ENCODE results near the gene BAHD1. TPM values are rescaled to one million over a fixed set of nuclear protein-coding genes. Genes with fewer than 3 reads are reported as not detected.

Gene BAHD1
- total RNA-seq, 4 donors from 2014 or later, result 12.3 to 25.5 (median 16.2) TPM

DNA sequence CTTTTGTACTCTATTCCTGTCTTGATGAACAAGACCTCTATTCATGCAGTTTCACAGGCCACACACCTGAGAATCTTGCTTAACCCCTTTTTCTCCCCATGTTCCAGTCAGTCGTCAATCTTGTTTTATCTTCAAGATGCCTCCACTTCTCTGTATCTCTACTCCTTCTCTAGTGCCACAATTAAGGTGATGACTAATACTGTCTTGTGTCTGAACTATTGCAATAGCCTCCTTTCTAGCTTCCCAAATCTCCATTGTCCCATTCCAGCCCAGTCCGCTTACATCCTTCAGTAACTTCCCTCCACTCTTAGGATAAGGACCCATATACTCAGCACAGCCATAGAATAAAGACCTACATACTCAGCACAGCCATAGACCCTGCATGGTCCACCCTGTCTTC is 54.8 kb downstream of the BAHD1 start:
- Histone ChIP-seq H3K27me3 (peaks cover 0 to 13% of the 10 kb centered on the region in 2 donors), H3K4me3 (no peak overlapping the region), H3K9me3 (no peaks in the 10 kb centered on the region), H3K4me1 (no peaks in the 10 kb centered on the region), H3K27ac (no peak overlapping the region), H3K36me3 (no peaks in the 10 kb centered on the region)
- TF ChIP-seq EP300 (IDR thresholded peaks at IDR 0.05) (no peak), POLR2A (IDR thresholded peaks at IDR 0.05) (no peak)
- TF ChIP-seq, protein P1, sequence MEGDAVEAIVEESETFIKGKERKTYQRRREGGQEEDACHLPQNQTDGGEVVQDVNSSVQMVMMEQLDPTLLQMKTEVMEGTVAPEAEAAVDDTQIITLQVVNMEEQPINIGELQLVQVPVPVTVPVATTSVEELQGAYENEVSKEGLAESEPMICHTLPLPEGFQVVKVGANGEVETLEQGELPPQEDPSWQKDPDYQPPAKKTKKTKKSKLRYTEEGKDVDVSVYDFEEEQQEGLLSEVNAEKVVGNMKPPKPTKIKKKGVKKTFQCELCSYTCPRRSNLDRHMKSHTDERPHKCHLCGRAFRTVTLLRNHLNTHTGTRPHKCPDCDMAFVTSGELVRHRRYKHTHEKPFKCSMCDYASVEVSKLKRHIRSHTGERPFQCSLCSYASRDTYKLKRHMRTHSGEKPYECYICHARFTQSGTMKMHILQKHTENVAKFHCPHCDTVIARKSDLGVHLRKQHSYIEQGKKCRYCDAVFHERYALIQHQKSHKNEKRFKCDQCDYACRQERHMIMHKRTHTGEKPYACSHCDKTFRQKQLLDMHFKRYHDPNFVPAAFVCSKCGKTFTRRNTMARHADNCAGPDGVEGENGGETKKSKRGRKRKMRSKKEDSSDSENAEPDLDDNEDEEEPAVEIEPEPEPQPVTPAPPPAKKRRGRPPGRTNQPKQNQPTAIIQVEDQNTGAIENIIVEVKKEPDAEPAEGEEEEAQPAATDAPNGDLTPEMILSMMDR (IDR thresholded peaks at IDR 0.05), result no peak
- 88 to 92% methylated on average over 2 of the region's 2 CpGs for WGBS, 2 donors
- no peak for DNase-seq (ENCODE audit: low spot score in 2 of 2)

DNA sequence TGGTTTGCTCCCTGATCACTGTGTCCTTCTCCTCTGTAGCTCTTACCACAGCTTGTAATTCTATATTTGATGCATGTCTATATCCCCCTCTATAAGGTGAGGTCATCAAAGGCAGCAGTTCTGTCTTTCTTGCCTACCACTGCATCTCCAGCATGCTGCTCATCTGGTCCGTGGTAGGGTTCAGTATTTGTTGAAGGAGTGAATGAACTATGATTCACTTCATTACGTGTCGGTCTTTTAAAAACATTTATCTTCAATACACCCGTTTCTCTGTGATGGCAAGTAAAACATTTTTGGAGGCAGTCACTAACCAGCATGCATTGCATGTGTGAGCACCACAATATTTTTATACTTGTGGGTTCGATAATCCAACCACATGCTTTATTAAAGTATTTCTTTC is 57.7 kb downstream of the BAHD1 start:
- TF ChIP-seq EP300 (IDR thresholded peaks at IDR 0.05) (no peak), POLR2A (IDR thresholded peaks at IDR 0.05) (no peak)
- TF ChIP-seq, protein P1 (IDR thresholded peaks at IDR 0.05), result no peak
- 59 to 76% methylated on average over 5 of the region's 5 CpGs for WGBS, 2 donors
- no peak for DNase-seq (ENCODE audit: low spot score in 2 of 2)
- Histone ChIP-seq H3K4me3 (no peak overlapping the region), H3K9me3 (no peaks in the 10 kb centered on the region), H3K27ac (no peak overlapping the region), H3K36me3 (no peaks in the 10 kb centered on the region), H3K4me1 (no peaks in the 10 kb centered on the region), H3K27me3 (peaks cover 0 to 13% of the 10 kb centered on the region in 2 donors)

DNA sequence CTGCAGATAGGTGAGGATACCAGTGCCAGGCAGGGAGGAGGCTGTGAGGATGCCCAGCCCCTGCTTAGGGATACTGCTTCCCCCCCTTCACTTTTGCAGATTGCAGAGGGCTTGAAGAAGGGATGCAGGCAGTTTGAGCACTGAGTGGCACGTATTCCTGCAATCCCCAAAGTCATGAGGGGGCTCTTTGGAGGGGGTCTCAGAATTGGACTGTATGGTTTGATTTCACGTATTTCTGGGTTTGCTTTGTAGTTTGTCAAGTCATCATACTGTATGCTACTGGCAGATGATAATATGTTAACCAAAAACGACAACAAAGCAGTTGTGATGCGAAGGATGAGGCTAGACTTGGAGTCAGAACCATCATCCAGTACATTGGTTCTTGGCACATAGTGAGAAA is 58.1 kb downstream of the BAHD1 start:
- peaks cover 0 to 13% of the 10 kb centered on the region in 2 donors for H3K27me3 ChIP-seq
- DNase-seq (ENCODE audit: low spot score in 2 of 2), result no peak
- H3K9me3 ChIP-seq, result no peaks in the 10 kb centered on the region
- no peaks in the 10 kb centered on the region for H3K4me1 ChIP-seq
- 80 to 83% methylated on average over 4 of the region's 4 CpGs for WGBS, 2 donors
- no peak overlapping the region for H3K27ac ChIP-seq
- TF ChIP-seq, protein P1 (IDR thresholded peaks at IDR 0.05), result no peak
- TF ChIP-seq EP300 (IDR thresholded peaks at IDR 0.05), result no peak
- TF ChIP-seq POLR2A (IDR thresholded peaks at IDR 0.05), result no peak
- no peaks in the 10 kb centered on the region for H3K36me3 ChIP-seq
- no peak overlapping the region for H3K4me3 ChIP-seq

DNA sequence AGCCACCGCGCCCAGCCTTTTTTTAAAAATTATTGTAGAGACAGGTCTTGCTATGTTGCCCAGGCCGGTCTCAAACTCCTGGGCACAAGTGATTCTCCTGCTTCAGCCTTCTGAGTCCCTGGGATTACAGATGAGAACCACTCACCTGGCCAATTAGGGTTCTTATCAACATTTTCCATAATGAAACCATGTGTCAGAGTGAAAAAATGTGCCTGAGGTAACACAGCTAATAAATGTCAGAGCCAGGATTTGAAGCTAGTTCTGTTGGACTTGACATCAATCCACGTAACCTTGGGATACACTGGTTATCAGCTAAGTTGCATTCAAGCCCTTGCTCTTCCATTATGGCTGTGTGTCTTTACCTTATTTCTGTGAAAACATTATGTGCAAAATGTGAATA is 59.2 kb downstream of the BAHD1 start:
- Histone ChIP-seq H3K9me3 (no peaks in the 10 kb centered on the region), H3K27ac (no peak overlapping the region), H3K4me3 (no peak overlapping the region), H3K27me3 (peaks cover 0 to 13% of the 10 kb centered on the region in 2 donors), H3K36me3 (no peaks in the 10 kb centered on the region), H3K4me1 (no peaks in the 10 kb centered on the region)
- no peak for DNase-seq (ENCODE audit: low spot score in 2 of 2)
- TF ChIP-seq, protein P1 (IDR thresholded peaks at IDR 0.05), result no peak
- TF ChIP-seq EP300 (IDR thresholded peaks at IDR 0.05), result no peak
- TF ChIP-seq POLR2A (IDR thresholded peaks at IDR 0.05), result no peak
- 69 to 80% methylated on average over 4 of the region's 4 CpGs for WGBS, 2 donors

DNA sequence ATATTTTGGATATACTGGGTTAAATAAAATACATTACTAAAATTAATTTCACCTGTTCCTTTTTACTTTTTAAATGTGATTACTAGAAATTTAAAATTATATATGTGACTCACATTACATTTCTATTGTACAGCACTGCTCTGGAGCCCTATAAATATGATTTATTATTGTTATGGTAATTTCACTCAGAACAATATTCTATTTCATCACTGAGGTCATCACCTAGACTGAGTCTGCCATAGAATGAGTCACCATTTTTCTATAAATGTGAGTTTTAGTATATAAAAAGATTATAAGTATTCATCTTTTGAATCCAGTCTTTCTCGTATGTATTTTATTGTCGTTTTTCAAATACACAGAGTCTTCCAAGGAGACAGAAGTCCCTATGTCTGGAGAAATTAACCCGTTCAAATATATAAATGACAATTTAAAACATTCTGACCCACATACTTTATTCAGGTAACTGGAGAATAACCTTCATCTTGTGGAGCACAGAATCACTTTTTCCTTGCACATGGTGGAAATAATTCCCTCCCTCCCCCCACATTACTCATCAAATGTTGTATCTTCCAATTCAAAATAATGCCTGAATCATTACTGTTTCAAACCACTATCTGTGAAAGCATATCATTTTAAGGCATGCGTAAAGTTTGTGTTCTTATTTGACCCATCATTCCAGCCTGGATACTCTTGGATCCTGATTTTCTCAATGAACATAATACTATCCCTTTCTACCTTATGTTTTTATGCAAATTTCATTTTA is 60.0 kb downstream of the BAHD1 start:
- no peaks in the 10 kb centered on the region for H3K36me3 ChIP-seq
- H3K9me3 ChIP-seq, result no peaks in the 10 kb centered on the region
- no peaks in the 10 kb centered on the region for H3K4me1 ChIP-seq
- H3K4me3 ChIP-seq, result no peak overlapping the region
- no peak for DNase-seq (ENCODE audit: low spot score in 2 of 2)
- no peak overlapping the region for H3K27ac ChIP-seq
- H3K27me3 ChIP-seq, result peaks cover 0 to 13% of the 10 kb centered on the region in 2 donors
- TF ChIP-seq POLR2A (IDR thresholded peaks at IDR 0.05), result no peak
- TF ChIP-seq EP300 (IDR thresholded peaks at IDR 0.05), result no peak
- TF ChIP-seq, protein P1 (IDR thresholded peaks at IDR 0.05), result no peak
- WGBS, 2 donors, result 40 to 50% methylated on average over 4 of the region's 4 CpGs
